NCI-H510A (cell line): ENCODE measurements around the gene TMEM121B.

Experiments
- DNase-seq: peaks from one replicate; lab custom pipeline; 2025; lab: John Stamatoyannopoulos, UW

TMEM121B gene

DNA sequence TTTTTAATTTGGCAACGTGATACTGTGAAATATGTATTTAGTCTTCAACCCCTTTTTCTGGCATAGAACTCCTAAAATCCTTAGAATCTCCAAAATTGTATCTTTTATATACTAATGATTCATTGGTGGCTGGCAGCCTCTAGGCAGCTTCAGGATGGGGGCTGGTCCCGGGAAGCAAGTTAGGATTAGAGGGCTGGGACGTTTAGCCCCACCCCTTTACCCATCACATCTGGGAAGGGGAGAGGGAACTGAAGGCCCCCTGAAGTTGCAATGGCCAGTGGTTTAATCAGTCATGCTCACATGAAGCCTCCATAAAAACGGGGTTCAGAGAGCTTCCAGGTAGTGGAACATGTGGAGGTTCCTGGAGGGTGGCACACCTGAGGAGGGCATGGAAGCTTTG lies 29.3 kb downstream of the TMEM121B start:
- DNase-seq = no peak

DNA sequence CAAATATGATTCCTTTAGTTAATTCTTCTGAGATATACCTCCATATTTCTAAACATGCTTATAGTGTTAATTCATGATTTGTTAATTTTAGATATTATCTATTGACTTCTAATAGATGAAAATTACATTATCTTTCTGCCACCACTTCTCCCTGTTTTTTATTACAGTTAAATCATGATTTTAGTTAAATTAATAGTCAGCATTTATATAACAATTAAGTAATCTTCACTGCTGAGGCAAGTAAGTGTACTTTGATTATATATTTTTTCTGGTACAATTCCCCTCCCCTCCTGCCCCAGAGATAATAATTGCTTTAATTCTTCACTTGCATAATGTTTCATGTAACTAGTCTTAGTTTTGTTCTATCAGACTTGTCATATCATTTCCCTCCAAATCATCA lies 30.6 kb downstream of the TMEM121B start:
- DNase-seq = no peak

DNA sequence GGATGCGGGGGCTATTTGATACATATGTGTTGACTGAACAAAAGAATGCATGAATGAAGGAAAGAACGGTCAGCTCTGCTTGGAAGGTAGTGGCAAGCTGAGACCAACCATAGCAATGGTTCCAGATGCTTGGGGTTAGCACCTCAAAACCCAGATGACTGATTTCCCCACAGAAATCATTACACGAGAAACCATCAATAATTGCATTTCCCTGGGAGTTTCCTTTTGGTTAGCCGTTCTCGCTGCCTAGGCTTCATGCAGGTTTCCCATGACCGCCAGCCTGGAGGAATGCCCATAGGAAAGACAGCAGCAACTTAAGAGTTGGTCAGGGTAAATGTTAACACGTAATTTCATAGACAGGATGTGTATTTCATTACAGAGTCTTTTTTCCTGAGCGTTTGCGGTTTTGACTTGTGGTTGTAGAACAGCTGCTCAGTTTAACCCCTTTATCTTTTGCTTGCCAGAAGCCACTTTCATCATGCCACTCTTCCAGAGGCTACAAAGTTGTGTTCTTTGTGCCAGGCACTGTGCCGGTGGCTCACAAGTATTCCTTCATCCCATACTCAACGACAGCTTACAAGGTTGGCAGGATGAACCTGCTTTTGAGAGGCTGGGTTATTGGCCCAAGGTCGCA lies 33.5 kb downstream of the TMEM121B start:
- DNase-seq = no peak

DNA sequence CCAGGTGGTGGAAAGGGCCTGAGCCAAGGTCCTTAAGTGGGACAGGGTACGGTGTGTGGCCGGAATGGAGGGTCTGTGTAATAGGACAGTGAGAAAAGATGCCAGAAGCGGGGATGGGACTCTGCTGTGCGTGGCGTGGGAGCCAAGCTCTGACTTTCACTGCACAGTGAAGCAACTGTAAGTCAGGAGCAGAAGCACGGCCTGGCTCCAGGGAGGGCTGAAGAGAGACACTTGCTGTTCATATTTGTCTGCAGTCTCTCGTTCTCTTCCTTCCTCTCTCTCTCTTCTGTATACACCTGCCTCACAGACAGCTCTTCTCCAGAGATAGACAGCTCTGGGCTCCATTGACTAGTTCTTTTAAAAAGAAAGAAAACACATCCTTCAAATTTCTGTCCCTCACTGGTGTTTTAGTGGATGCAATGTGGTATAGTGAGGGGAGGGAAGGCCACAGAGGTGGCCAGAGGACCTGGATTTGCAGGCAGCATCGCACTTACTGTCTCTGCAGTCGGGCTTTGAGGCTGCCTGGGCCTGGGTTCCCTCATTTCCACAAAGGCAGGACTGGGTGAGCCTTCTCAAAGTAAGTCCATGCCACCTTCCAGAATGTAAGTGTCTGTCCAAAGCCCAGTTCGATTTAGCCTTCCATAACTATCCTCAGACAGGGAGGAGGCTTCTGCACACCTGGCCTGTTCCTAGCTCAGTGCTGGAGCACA lies 34.2 kb downstream of the TMEM121B start:
- DNase-seq = no peak

DNA sequence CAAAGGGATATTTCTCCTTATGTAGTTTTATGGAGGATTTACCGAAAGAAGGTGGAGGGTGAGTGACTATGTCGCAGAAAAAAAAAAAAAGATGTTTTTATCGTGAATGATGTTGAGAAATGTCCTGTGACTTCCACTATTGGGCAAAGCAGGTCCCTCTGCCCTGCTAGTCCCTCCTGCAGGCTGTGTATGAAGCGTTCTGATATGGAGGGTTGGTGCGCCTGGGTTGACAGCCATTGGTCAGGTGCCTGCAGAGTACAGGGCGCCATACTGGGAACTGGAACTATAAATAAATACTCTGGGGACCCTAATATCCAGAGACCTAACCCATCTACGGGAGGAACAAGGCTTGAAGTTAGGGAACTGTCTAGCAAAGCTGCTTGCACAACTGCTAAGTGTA lies 34.9 kb downstream of the TMEM121B start:
- DNase-seq = no peak

DNA sequence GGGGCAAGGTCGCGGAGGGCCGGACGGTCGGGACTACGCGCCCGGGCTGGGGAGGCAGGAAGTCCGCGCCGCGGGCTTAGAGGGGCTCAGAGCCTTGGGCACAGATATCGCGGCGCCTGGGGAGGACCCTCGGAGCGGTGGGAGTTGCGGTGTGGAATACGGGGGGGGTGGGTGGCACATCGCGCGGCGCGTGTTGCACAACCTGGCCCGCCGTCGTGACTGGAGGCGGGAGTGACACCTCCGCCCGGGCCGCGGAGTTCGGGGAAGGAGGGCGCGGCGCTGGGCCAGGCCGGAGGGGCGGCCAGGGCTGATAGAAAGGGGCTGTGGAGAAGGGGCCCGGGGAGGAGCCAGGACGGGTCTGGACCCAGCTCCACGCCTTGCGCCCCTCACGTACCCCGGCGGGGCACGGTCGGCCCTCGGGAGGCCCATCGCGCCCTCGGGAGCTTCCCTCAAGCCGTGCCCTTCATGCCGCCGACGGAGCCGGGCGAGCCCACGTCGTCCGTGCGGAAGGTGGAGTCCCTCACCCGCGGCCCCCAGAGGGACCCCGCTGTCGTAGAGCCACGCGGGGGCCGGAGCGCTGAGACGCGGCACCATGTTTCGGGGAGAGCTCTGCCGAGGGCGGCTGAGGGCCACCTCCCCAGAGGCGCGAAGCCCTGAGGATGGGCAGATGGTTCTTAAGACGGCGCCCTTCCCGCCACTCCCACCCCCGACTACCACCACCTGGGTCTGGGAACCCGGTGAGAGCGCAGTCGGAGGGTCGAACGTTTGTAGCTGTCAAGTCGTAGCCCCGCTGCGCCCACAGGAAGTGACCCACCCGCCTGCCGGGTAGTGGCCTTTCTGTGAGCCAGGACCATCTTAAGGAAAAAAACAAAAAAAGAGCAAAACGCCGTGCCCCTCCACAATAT lies 35.6 kb downstream of the TMEM121B start:
- DNase-seq = no peak

DNA sequence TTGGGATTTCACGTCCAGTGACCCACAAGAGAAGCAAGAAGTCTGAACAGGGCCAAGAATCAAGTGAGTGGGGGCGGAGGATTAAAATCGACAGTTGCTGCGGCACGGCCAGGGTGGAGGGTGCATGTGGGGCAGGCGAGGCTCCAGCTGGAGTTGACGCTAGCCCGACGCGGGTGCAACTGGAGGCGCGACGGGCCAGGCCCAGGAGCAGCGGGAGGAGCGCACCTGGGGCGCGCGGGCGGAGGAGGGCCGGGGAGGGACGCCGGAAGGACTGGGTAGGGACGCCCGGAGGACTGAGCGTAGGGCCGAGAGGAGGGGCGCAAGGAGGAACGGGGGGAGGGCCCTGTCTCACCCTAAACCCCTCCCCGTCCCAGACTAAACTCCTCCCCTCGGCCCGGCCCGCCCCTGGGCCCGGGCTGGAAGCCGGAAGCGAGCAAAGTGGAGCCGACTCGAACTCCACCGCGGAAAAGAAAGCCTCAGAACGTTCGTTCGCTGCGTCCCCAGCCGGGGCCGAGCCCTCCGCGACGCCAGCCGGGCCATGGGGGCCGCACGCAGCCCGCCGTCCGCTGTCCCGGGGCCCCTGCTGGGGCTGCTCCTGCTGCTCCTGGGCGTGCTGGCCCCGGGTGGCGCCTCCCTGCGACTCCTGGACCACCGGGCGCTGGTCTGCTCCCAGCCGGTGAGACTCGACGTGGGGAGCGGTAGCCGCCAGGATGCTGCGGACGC lies 36.4 kb downstream of the TMEM121B start, which contains the start of gene IL17RA:
TSS of gene IL17RA (plus strand) at position 447 of the 723 bp plus-strand sequence. CDS start at position 539, 92 bp downstream.
- DNase-seq = peak; percentile 89

DNA sequence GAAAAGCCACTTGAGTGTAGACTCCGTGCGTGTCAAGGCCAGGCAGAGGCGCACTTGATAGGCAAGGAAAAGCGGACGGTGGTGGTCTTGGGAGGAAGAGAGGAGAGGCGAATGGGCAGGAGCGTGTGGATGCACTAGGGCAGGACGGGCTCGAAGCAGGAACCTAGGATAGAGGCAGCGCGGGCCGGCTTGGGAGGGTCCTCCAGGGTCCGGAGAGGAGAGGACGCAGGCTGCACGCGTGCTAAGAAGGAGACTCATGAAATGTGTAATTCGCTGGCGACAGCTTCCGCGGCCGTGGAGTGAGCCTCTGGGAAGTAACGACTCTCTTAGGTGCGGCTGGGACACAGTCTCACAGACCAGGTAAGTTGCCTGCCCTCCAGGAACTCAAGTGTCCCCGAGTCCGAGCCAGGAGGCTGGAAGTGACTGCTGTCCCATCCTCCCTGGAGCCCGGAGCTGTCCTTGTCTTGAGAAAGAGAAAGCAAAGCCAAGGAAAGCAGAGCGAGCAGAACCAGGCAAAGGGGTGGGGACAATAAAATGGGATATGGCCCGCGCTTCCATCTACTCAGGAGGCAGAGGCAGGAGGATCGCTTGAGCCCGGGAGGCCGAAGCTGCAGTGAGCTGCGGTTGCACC lies 37.2 kb downstream of the TMEM121B start:
- no peak for DNase-seq

DNA sequence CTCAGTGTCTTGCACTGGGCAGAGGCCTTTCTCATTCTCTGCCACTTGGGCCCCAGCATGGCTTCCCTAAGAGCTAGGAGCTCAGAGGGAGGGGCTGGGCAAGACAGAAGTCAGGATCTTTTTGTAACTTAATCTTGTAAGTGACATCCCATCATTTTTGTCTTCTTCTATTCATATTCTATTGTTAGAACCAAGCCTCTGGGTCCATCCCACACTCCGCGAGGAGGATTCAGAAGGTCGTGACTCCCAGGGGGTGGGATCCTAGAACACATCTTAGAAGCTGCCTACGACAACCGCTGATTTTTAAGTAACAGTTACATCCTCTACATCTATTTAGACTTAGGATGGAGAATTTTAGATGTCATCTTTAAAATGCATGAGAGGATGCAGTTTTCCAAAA lies 37.9 kb downstream of the TMEM121B start:
- no peak for DNase-seq

DNA sequence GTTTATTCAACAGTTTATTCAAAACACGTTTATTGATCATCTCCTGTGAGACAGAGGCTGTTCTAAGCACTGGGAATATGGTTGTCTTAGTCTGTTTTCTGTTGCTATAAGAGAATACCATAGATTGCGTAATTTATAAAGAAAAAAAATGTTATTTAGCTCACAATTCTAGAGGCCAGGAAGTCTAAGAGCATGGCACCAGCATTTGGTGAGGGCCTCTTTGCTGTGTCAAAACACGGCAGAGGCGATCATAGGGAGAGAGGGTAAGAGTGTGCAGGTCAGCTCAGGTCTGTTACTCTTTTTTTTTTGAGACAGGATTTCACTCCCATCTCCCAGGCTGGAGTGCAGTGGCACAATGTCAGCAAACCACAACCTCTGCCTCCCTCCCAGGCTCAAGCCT lies 41.6 kb downstream of the TMEM121B start:
- no peak for DNase-seq

DNA sequence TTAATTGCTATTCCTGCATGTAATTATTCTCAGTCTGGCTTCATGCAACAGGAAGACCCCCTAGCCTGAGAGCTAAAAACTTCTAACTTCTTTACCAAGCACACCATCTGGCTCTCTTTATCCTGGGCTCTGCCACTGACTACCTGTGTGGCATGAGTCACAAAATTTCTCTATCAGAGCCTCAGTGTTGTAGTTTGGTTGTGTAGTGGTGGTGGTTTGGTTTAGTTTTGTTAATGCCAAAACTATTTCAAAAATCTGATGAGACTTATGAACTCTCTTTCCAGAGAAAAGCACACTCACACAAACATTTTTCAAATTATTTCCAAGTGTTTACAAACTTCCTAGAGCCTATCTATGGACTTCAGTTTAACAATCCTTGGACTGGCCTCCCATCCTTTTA lies 43.9 kb downstream of the TMEM121B start:
- no peak for DNase-seq

DNA sequence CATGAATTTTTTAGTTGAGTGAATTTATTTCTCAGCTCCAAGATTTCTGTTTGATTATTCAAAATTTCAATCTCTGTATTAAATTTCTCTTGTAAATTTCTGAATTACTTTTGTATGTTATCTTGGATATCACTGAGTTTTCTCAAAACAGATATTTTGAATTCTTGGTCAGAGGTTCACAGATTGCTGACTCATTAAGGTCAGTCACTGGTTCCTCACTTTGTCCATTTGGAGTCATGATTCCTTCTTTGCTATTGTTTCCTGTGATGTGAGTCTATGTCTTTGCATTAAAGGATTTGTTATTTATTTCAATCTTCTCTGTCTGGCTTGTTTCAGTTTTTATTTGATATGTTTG lies 46.5 kb downstream of the TMEM121B start:
- no peak for DNase-seq

DNA sequence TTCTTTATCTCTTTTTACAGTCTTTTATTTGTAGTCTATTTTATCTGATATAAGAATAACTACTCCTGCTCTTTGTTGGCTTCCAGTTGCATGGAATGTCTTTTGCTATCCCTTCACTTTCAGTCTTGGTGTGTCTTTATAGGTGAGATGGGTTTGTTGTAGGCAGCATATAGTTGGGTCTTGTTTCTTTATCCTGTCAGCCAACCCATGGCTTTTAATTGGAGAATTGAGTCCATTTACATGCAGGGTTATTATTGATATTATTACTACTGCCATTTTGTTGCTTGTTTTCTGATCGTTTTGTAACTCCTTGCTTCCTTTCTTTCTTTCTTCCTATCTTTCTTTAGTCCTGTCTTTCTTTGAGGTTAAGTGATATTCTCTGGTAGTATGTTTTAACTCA lies 48.3 kb downstream of the TMEM121B start:
- no peak for DNase-seq
